ENCODE data around the gene CFAP53.
A peak's percentile ranks its signal among the peaks of the same experiment; 100 is the strongest.
"Not testable (repeated sequence)": the region's sequence is repeated elsewhere in the genome, so short reads cannot be mapped to it uniquely, and the experiment has no call there.

CFAP53 gene

GRCh38 chr18:50273203-50274043 is 7.1 kb upstream of the CFAP53 start:
- no peak for DNase-seq (ENCODE audit: low spot score)

DNA sequence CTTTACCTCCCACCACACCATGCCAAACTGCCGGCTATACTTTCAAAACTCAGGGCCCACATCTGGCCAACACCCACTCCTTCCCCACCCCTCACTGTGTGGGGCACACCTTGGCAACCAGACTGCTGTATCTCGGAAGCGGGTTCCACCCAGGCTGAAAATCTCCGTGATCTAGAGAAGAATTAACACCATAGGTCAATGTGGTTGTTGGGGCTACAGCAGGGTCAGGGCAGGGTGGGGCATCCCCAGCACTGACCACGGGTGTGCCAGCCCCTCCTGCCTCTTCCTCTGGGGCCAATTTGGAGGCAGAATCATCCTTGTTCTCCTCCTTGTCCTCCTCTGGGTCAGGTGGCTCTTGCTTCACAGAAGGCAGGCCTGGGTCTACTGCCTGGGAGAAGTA is 6.3 kb upstream of the CFAP53 start:
- no peak for DNase-seq (ENCODE audit: low spot score)

GRCh38 chr18:50268022-50268747 is 1.9 kb upstream of the CFAP53 start:
- DNase-seq (ENCODE audit: low spot score): no peak

- no peak for DNase-seq (ENCODE audit: low spot score)
Measured at GRCh38 chr18:50262977-50263376, 3.3 kb downstream of the CFAP53 start.

DNA sequence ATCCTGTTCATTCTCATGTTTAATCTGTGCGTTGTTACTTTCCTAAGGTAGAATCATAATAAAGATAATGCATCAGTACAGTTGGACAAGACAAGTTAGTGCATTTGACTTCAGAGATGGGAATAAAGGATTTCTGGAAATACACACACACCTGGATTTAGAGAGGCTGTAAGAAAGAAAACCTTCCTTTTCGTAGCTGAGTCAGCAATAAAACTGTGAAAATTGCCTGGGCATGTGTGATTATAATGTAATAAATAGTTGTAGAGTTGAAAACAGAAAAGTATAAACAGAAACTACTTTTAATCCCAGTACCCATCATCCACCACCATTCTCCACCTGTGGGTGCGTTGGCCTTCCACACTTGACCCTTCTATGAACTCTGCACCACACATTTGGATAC is 15.4 kb downstream of the CFAP53 start:
- DNase-seq (ENCODE audit: low spot score): no peak

DNA sequence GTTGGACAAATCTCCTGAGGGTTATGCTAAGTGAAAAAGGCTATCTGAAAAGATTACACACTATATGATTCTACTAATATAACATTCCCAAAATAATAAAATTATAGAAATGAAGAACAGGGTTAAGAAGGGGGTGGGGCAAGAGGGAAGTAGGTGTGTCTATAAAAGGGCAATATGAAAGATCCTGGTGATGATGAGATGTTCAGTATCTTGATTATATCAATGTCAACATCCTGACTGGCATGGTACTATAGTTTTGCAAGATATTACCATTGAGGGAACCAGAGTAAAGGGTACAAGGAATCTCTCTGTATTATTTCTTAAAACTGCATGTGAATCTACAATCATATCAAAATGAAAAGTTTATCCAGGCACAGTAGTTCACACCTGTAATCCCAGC is 16.7 kb downstream of the CFAP53 start:
- no peak for DNase-seq (ENCODE audit: low spot score)

DNA sequence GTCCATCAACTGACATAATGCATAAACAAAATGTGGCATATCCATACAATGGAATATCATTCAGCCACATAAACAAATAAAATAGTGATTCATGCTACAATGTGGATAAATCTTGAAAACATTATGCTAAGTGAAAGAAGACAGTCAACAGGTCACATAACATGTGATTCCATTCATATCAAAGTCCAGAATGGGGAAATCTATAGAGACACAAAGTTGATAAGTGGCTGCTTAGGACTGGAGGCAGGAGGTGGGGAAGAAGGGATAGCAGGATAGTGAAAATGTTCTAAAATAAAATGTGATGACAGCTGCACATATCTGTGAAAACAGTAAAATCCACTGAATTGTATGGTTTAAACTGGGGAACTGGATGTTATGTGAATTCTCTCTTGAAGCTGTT is 18.7 kb downstream of the CFAP53 start:
- no peak for DNase-seq (ENCODE audit: low spot score)

- DNase-seq (ENCODE audit: low spot score): not testable (repeated sequence)
Measured at GRCh38 chr18:50241768-50242167, 24.5 kb downstream of the CFAP53 start.

DNA sequence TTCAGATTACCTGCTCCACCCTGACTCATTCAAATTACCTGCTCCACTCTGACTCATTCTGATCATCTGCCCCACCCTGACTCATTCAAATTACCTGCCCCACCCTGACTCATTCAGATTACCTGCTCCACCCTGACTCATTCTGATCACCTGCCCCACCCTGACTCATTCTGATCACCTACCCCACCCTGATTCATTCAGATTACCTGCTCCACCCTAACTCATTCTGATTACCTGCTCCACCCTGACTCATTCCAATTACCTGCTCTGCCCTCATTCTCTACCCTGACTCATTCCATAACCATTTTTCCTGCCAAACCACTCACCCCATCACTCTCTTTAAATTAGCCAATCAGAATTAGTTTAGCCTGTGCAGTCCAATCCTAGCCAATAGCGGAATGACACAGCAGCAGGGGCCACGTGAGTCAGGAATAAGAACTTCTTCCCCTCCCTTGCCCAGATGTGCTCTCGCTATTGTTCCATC is 26.2 kb downstream of the CFAP53 start:
- DNase-seq (ENCODE audit: low spot score): no peak

DNA sequence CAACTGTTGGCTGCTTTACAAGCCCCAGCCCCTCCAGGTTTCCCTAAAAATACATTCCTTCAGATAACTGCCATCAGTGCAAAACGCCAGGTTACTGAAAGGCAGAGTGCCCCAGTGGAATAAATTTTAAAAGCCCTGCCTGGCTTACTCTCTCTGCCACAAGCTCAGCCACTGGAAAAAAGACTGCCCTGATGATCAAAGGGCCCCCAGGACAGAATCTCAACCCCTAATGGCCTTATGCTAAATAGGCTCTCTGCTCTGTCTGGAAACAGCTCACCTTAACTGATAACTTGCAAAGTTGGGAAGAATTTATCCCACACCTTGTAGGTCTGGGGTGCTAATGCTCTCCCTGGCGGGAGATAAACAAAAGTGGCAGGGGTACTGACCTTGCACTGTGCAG is 33.9 kb downstream of the CFAP53 start:
- DNase-seq (ENCODE audit: low spot score): no peak

DNA sequence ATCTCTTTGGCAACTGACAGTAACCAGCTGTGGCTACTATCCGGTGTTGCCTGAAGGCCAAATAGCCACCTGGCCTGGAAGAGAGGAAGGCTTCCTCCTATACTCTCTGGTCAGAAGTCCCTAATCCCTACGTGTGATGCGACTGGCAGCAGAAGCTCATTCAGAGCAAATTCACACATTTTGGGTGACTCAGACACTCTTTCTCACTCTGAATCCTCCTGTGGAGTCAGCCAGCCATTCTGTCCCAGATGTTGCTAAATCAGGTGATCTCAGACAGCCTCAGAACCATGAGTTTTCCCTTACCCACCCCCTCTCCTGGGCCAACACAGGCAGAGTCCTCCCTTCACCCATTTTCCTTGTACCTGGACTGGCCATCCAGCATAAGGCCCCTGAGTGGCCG is 34.7 kb downstream of the CFAP53 start:
- DNase-seq (ENCODE audit: low spot score): no peak

DNA sequence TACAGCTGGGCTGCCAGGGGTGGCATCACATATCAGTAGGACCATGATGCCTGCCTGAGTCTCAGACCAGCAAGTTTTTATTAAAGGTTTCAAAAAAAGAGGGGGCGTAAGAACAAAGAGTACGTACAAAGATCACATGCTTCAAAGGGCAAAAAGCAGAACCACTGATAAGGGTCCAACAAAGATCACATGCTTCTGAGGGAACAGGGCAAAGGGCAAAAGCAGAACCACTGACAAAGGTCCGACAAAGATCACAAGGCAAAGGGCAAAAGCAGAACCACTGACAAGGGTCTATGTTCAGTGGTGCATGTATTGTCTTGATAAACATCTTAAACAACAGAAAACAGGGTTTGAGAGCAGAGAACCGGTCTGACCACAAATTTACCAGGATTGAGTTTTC is 46.0 kb downstream of the CFAP53 start:
- DNase-seq (ENCODE audit: low spot score): not testable (repeated sequence)

DNA sequence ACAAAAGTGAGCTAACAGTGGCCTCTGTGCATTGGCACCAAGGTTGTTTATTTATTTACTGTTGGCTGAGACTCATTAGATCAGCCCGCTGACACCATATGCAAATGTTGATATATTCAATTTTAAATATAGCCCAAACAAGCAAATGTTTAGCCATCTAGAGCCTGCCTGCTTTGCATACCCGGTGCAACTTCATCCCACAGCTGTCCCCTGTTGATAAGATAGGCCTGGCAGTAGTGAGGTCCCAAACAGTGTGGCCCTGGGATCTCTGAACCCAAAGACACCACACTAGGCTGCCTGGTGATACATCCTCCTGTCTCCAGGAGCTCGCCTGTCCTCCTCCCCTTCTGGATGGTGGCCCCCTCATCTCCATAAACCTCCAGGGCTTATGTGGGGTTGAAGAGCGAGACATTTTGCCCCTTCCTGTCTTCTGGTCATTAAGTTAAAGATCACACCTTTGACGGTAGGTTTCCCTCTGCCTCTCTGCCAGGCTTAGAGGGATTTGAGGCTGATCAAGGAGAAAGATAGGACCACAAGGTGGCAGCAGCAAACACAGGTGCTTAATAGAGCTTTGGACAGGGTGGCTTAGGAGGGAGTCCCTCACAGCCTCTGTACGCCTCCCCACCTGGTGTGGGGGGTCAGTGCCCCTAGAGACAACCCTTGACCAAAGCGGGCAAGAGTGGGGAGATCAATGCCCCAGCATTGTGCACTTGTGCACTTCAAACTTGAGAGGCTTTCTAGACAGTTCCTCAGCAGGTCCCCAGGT is 47.7 kb downstream of the CFAP53 start:
- DNase-seq (ENCODE audit: low spot score): peak; percentile 12

DNA sequence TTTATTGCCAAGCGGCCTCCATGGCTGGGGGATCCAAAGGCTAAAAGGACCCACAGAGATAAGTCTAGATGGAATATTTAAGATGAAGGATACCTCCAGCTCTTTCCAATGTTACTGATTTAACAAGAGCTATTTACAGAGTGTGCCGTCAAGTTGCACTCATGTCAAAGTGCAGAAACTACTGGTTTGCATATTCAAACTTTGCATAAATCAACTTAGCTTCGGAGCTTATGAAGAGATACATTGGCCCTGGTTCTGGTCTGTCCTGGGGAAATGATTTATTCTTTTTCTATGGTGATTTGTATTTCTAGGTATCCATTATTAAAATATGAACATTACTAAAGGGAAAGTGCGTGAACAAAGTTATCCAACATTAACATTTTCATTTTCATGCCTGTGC is 57.0 kb downstream of the CFAP53 start:
- no peak for DNase-seq (ENCODE audit: low spot score)

GRCh38 chr18:50207722-50208121 is 58.6 kb downstream of the CFAP53 start:
- DNase-seq (ENCODE audit: low spot score): no peak

GRCh38 chr18:50203801-50204604 is 62.3 kb downstream of the CFAP53 start:
- DNase-seq (ENCODE audit: low spot score): peak; percentile 47

DNA sequence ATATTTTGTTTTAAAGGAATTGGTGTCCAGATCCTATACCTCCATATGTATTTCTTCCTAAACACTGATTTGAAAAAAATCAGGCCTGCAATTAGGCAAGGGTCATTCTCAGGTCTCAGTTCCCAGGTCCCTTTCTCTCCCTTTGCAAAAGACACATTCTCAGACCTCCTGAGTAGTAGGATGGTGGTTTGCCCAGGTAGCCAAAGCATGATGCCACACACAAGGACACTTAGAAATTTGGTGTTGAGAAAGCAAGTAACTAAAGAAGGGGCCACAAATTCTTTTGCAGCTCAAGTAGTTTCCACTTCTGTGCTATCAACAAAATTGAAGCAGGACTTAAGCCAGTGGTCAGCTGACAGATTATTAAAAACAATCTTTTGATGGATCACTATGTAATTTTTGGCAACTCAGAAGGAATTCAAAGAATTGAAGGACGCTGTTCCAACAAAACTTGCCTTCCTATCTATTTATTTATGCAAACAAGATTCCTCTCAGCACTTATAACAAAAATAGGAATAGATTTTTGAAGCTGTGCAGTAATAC is 64.7 kb downstream of the CFAP53 start:
- no peak for DNase-seq (ENCODE audit: low spot score)

DNA sequence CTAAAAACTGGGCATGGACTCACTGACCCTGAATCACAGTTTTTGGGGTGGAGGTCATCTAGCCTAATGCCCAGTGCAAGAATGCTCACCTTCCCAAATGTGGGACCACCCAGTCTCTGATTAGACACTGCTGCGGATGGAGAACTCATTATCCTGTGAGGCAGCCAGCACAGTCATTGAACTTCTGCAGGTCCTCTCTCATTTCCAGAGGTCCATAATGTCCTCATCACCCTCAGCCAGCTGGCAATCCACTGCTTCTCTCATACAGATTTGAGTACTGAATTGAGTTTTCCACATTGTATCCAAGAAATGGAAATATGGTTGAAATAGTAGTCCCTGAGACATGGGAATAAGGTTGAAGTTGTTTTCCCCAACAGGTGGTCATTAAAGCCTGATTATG is 66.4 kb downstream of the CFAP53 start:
- no peak for DNase-seq (ENCODE audit: low spot score)

GRCh38 chr18:50199346-50199855 is 66.9 kb downstream of the CFAP53 start:
- DNase-seq (ENCODE audit: low spot score): no peak

- no peak for DNase-seq (ENCODE audit: low spot score)
Measured at GRCh38 chr18:50196261-50196660, 70.0 kb downstream of the CFAP53 start.

DNA sequence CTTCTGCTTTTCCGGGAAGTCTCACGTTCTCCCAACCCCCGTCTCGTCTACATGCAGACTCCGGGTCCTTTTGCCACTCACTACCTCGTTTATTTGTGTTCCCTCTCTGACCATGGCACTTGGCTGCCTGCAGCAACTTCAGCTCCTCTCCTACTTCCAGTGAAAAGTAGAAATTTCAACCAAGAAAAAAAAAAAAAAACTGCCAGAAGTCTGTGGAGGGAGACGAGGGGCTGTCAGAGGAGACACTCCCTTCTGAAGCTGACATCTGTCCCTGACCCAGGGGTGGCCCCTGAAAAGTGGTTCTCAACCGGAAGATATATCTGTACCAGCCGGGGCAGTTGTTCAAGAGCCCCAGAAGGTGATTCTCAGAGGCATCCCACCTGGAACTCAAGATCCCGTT is 70.6 kb downstream of the CFAP53 start:
- no peak for DNase-seq (ENCODE audit: low spot score)
